HG03175 (cell line): ENCODE data around the gene KIAA0586.
"Not testable (repeated sequence)": the region's sequence is repeated elsewhere in the genome, so short reads cannot be mapped to it uniquely, and the experiment has no call there.

Source experiments
- ATAC-seq: cut with Tn5 transposase; IDR thresholded peaks from one replicate; pipeline ENCODE4 v1.9.1; 2021; ENCODE audit warnings: mild to moderate bottlenecking, moderate library complexity; ENCODE audit not compliant: unreplicated experiment

Gene KIAA0586

GRCh38 chr14:58541633-58542022, 114.1 kb downstream of the KIAA0586 start:
- no peak for ATAC-seq

- ATAC-seq, result no peak
Observed at GRCh38 chr14:58543253-58543652, 115.7 kb downstream of the KIAA0586 start.

- no peak for ATAC-seq
Observed at GRCh38 chr14:58547649-58548048, 120.1 kb downstream of the KIAA0586 start.

GRCh38 chr14:58549105-58549757, 121.7 kb downstream of the KIAA0586 start:
- no peak for ATAC-seq

- no peak for ATAC-seq
Observed at GRCh38 chr14:58553959-58554358, 126.4 kb downstream of the KIAA0586 start.

GRCh38 chr14:58555647-58556046, 128.1 kb downstream of the KIAA0586 start:
- no peak for ATAC-seq

GRCh38 chr14:58557242-58557641, 129.7 kb downstream of the KIAA0586 start:
- no peak for ATAC-seq

- ATAC-seq, result no peak
Observed at GRCh38 chr14:58560208-58560607, 132.7 kb downstream of the KIAA0586 start.

- no peak for ATAC-seq
Observed at GRCh38 chr14:58562141-58562540, 134.6 kb downstream of the KIAA0586 start.

GRCh38 chr14:58563978-58564377, 136.5 kb downstream of the KIAA0586 start:
- no peak for ATAC-seq

GRCh38 chr14:58565832-58566231, 138.3 kb downstream of the KIAA0586 start:
- ATAC-seq, result no peak

- ATAC-seq, result no peak
Observed at GRCh38 chr14:58566979-58567378, 139.5 kb downstream of the KIAA0586 start.

GRCh38 chr14:58568322-58568721, 140.8 kb downstream of the KIAA0586 start:
- ATAC-seq, result no peak

GRCh38 chr14:58571256-58571655, 143.7 kb downstream of the KIAA0586 start:
- ATAC-seq, result no peak

- ATAC-seq, result no peak
Observed at GRCh38 chr14:58571769-58572472, 144.4 kb downstream of the KIAA0586 start.

GRCh38 chr14:58572473-58572853, 144.9 kb downstream of the KIAA0586 start:
- ATAC-seq, result no peak

GRCh38 chr14:58572863-58573262, 145.3 kb downstream of the KIAA0586 start:
- no peak for ATAC-seq

GRCh38 chr14:58574623-58575022, 147.1 kb downstream of the KIAA0586 start:
- no peak for ATAC-seq

GRCh38 chr14:58575956-58576355, 148.4 kb downstream of the KIAA0586 start:
- no peak for ATAC-seq

GRCh38 chr14:58580035-58580434, 152.5 kb downstream of the KIAA0586 start:
- ATAC-seq, result not testable (repeated sequence)

GRCh38 chr14:58581389-58581788, 153.9 kb downstream of the KIAA0586 start:
- ATAC-seq, result not testable (repeated sequence)

GRCh38 chr14:58584383-58584782, 156.9 kb downstream of the KIAA0586 start:
- no peak for ATAC-seq

GRCh38 chr14:58587271-58587670, 159.8 kb downstream of the KIAA0586 start:
- ATAC-seq, result no peak
